Thyroid gland (tissue), 4 donors: ENCODE results near the gene ADCY5. TPM values are rescaled to one million over a fixed set of nuclear protein-coding genes. Genes with fewer than 3 reads are reported as not detected.

Experiments
- DNase-seq, 2 donors: peaks; one replicate each; pipeline ENCODE4 v3.0.0-alpha.2; 2019
- H3K27ac ChIP-seq, 3 donors: fragments of 200-600 bp; sonication (generic); 1 replicate in 2 of 3; 2 replicates in 1 of 3; pipeline ENCODE4 v1.5.1; 2016 to 2019; ENCODE audit warnings: mild to moderate bottlenecking in 1 of 3, moderate library complexity in 1 of 3
- H3K27me3 ChIP-seq: fragments of 200-600 bp; sonication (generic); one replicate; pipeline ENCODE4 v1.5.1; 2019
- H3K36me3 ChIP-seq, 2 donors: fragments of 200-600 bp; sonication (generic); one replicate each; pipeline ENCODE4 v1.5.1; 2016 to 2019
- H3K4me1 ChIP-seq, 2 donors: fragments of 200-600 bp; sonication (generic); one replicate each; pipeline ENCODE4 v1.5.1; 2017 to 2019
- H3K4me3 ChIP-seq, 3 donors: fragments of 200-600 bp; sonication (generic); replicated peaks in 1 of 3; 1 replicate in 2 of 3; 2 replicates in 1 of 3; pipeline ENCODE4 v1.5.1; 2016; ENCODE audit warnings: mild to moderate bottlenecking in 1 of 3
- H3K9me3 ChIP-seq: fragments of 200-600 bp; sonication (generic); one replicate; pipeline ENCODE4 v1.5.1; 2017
- CTCF ChIP-seq, 6 experiments: fragments of 200-600 bp in 3 of 6; fragments of 450-650 bp in 3 of 6; sonication (generic) in 3 of 6; IDR thresholded peaks; one replicate each; pipeline ENCODE4 v1.5.1; 2016 to 2019; ENCODE audit warnings: antibody characterized with exemption in 6 of 6, mild to moderate bottlenecking in 2 of 6, inconsistent platforms in 1 of 6, moderate library complexity in 1 of 6
- POLR2A ChIP-seq, 2 donors: fragments of 450-650 bp; IDR thresholded peaks; one replicate each; pipeline ENCODE4 v1.6.1; 2017; ENCODE audit warnings: antibody characterized with exemption in 2 of 2, mild to moderate bottlenecking in 2 of 2, moderate library complexity in 1 of 2
- WGBS, 2 donors: methylation state at CpG; one replicate each; pipeline ENCODE4 v1.1.5; 2017; 5-methylcytosine and 5-hydroxymethylcytosine counted together
- intact Hi-C: fragments of 100-400 bp; cut with DNase I; formaldehyde crosslinking; loops from one replicate; pipeline ENCODE4 v1.15.1; 2023
- total RNA-seq, 4 donors: library from RNA; depleted of rRNA; stranded (reverse); fragments of >200 nt; gene quantifications; one replicate each; pipeline ENCODE4 v1.2.3, GENCODE V29; 2016

Gene ADCY5
- total RNA-seq, 4 donors from 2014 or later: 0.78 to 2.7 (median 1.8) TPM

GRCh38 chr3:123347691-123348264, 101.1 kb downstream of the ADCY5 start:
- 62 to 67% methylated on average over 12 to 15 of the region's 15 CpGs for WGBS, 2 donors

GRCh38 chr3:123347205-123347604, 101.7 kb downstream of the ADCY5 start:
- no peak for TF ChIP-seq POLR2A (IDR thresholded peaks at IDR 0.05)
- TF ChIP-seq CTCF (IDR thresholded peaks at IDR 0.05): no peak
- WGBS, 2 donors: 78 to 82% methylated on average over 4 of the region's 4 CpGs
- no peak overlapping the region for H3K27ac ChIP-seq
- no peaks in the 10 kb centered on the region for H3K4me1 ChIP-seq
- no peak for DNase-seq
- H3K36me3 ChIP-seq: no peaks in the 10 kb centered on the region
- intact Hi-C loops: no loop called here
- H3K27me3 ChIP-seq: no peaks in the 10 kb centered on the region
- H3K4me3 ChIP-seq: no peak overlapping the region
- H3K9me3 ChIP-seq: no peaks in the 10 kb centered on the region

More at GRCh38 chr3:123347691-123348264, 101.1 kb downstream of the ADCY5 start:
- DNase-seq: no peak
- Histone ChIP-seq H3K4me3 (no peak overlapping the region), H3K36me3 (no peaks in the 10 kb centered on the region), H3K27ac (no peak overlapping the region), H3K4me1 (no peaks in the 10 kb centered on the region), H3K9me3 (no peaks in the 10 kb centered on the region), H3K27me3 (no peaks in the 10 kb centered on the region)
- TF ChIP-seq CTCF (IDR thresholded peaks at IDR 0.05): no peak
- TF ChIP-seq POLR2A (IDR thresholded peaks at IDR 0.05): no peak
- intact Hi-C loops: no loop called here

- no peak for TF ChIP-seq CTCF (IDR thresholded peaks at IDR 0.05)
- TF ChIP-seq POLR2A (IDR thresholded peaks at IDR 0.05): no peak
- Histone ChIP-seq H3K4me3 (no peak overlapping the region), H3K27me3 (no peaks in the 10 kb centered on the region), H3K4me1 (no peaks in the 10 kb centered on the region), H3K9me3 (no peaks in the 10 kb centered on the region), H3K27ac (no peak overlapping the region), H3K36me3 (no peaks in the 10 kb centered on the region)
- intact Hi-C loops: no loop called here
- no peak for DNase-seq
- 76 to 78% methylated on average over 6 to 7 of the region's 8 CpGs for WGBS, 2 donors
Measured at GRCh38 chr3:123346021-123346420, 102.9 kb downstream of the ADCY5 start.

- Histone ChIP-seq H3K36me3 (no peaks in the 10 kb centered on the region), H3K4me1 (no peaks in the 10 kb centered on the region), H3K4me3 (no peak overlapping the region), H3K27ac (no peak overlapping the region), H3K27me3 (no peaks in the 10 kb centered on the region), H3K9me3 (no peaks in the 10 kb centered on the region)
- 85 to 88% methylated on average over 13 of the region's 13 CpGs for WGBS, 2 donors
- TF ChIP-seq POLR2A (IDR thresholded peaks at IDR 0.05) (no peak), CTCF (IDR thresholded peaks at IDR 0.05) (no peak)
- intact Hi-C loops: no loop called here
- no peak for DNase-seq
Measured at GRCh38 chr3:123344907-123345594, 103.8 kb downstream of the ADCY5 start.

GRCh38 chr3:123344175-123344906, 104.5 kb downstream of the ADCY5 start:
- no peak overlapping the region for H3K27ac ChIP-seq
- no peaks in the 10 kb centered on the region for H3K36me3 ChIP-seq
- intact Hi-C loops: no loop called here
- H3K27me3 ChIP-seq: no peaks in the 10 kb centered on the region
- no peaks in the 10 kb centered on the region for H3K9me3 ChIP-seq
- TF ChIP-seq CTCF (IDR thresholded peaks at IDR 0.05) (no peak), POLR2A (IDR thresholded peaks at IDR 0.05) (no peak)
- H3K4me3 ChIP-seq: no peak overlapping the region
- WGBS, 2 donors: 87% methylated on average over 6 of the region's 6 CpGs
- H3K4me1 ChIP-seq: no peaks in the 10 kb centered on the region
- no peak for DNase-seq
